GM12865 (cell line): ENCODE data around the gene TERB2.
"Not testable (repeated sequence)": the region's sequence is repeated elsewhere in the genome, so short reads cannot be mapped to it uniquely, and the experiment has no call there.

Experiments
- DNase-seq: peaks from one replicate; pipeline ENCODE4 v3.0.0; 2010; ENCODE audit warnings: low read depth
- H3K4me3 ChIP-seq: 2 replicates; pipeline ENCODE4 v1.5.1; 2011; ENCODE audit warnings: mild to moderate bottlenecking, low read depth, low read length, control low read depth
- CTCF ChIP-seq: IDR thresholded peaks from 2 replicates; pipeline ENCODE4 v1.5.1; 2011; ENCODE audit warnings: low read length, control low read depth, low read depth, inconsistent platforms; ENCODE audit not compliant: insufficient read depth; ENCODE audit errors: missing control alignments

TERB2 gene

GRCh38 chr15:45004590-45005175 is 48.2 kb downstream of the TERB2 start:
- H3K4me3 ChIP-seq = not testable (repeated sequence)
- peak; percentile 5 for DNase-seq

- H3K4me3 ChIP-seq = no peak overlapping the region
- no peak for DNase-seq
Measured at GRCh38 chr15:45009046-45009445, 52.6 kb downstream of the TERB2 start.

GRCh38 chr15:45015114-45015513 is 58.6 kb downstream of the TERB2 start:
- not testable (repeated sequence) for DNase-seq, H3K4me3 ChIP-seq

More at GRCh38 chr15:45009046-45009445, 52.6 kb downstream of the TERB2 start:
- TF ChIP-seq CTCF = no peak

- not testable (repeated sequence) for DNase-seq, H3K4me3 ChIP-seq
Measured at GRCh38 chr15:45020222-45020900, 63.9 kb downstream of the TERB2 start.

- not testable (repeated sequence) for DNase-seq, H3K4me3 ChIP-seq
Measured at GRCh38 chr15:45020901-45021259, 64.4 kb downstream of the TERB2 start.

GRCh38 chr15:45021348-45021747 is 64.9 kb downstream of the TERB2 start:
- no peak for TF ChIP-seq CTCF
- no peak for DNase-seq
- no peak overlapping the region for H3K4me3 ChIP-seq

GRCh38 chr15:45022871-45023658 is 66.6 kb downstream of the TERB2 start, which contains the start of gene SORD:
TSS of gene SORD (plus strand) at chr15:45023195. CDS start at chr15:45023284, 89 bp downstream.
- H3K4me3 ChIP-seq = peak within 1 kb of the TSS; percentile 71
- no peak for TF ChIP-seq CTCF
- peak; percentile 91 for DNase-seq

- peak overlapping the region; percentile 71 for H3K4me3 ChIP-seq
- DNase-seq = no peak
- TF ChIP-seq CTCF = no peak
Measured at GRCh38 chr15:45023659-45024225, 67.3 kb downstream of the TERB2 start.

GRCh38 chr15:45024649-45025048 is 68.2 kb downstream of the TERB2 start:
- not testable (repeated sequence) for DNase-seq, H3K4me3 ChIP-seq

GRCh38 chr15:45025627-45026026 is 69.1 kb downstream of the TERB2 start:
- H3K4me3 ChIP-seq, DNase-seq: not testable (repeated sequence)
